GM18951 (cell line): ENCODE results near the gene SLC36A3.
A peak's percentile ranks its signal among the peaks of the same experiment; 100 is the strongest.
"Not testable (repeated sequence)": the region's sequence is repeated elsewhere in the genome, so short reads cannot be mapped to it uniquely, and the experiment has no call there.

Experiments used
- POLR2A ChIP-seq: IDR thresholded peaks from 4 replicates; pipeline ENCODE4 v1.6.1; 2011; ENCODE audit warnings: mild to moderate bottlenecking; ENCODE audit not compliant: insufficient read length, insufficient read depth; ENCODE audit errors: extremely low read depth
- in situ Hi-C: fragments of 300-500 bp; cut with MboI; formaldehyde crosslinking; loops from one replicate; pipeline ENCODE4 v1.12.0; 2022; ENCODE audit warnings: low sequenced_read_pairs, mixed read lengths, inconsistent platforms; ENCODE audit not compliant: unreplicated experiment

Gene SLC36A3

DNA sequence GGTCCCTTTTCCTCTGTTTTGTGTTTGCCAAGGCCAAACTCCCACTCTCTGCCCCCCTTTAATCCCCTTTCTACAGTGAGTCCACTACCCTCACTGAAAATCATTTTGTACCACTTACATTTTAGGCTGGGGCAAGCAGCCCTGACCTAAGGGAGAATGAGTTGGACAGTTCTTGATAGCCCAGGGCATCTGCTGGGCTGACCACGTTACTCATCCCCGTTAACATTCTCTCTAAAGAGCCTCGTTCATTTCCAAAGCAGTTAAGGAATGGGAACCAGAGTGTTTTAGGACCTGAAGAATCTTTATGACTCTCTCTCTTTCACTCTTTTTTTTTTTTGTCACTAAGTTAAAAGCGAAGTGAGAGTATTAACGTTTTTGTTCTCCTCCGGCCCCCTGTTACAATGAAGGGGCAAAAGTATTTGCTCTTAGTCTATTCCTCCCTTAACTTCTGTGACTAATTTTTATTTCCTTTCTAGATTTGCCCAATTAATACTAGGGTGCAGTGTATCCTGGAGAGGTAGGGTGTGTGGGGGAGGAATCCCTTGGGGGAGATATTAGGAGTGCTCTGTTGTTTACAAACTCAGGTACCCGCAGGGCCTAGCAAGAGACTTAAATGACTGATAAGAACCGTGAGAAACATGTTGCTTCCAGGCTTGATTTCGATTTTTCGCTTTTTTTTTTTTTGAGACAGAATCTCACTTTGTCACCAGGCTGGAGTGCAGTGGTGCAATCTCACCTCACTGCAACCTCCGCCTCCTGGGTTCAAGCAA lies 35.9 kb downstream of the SLC36A3 start:
- no peak for TF ChIP-seq POLR2A
- in situ Hi-C loops = no loop called here

DNA sequence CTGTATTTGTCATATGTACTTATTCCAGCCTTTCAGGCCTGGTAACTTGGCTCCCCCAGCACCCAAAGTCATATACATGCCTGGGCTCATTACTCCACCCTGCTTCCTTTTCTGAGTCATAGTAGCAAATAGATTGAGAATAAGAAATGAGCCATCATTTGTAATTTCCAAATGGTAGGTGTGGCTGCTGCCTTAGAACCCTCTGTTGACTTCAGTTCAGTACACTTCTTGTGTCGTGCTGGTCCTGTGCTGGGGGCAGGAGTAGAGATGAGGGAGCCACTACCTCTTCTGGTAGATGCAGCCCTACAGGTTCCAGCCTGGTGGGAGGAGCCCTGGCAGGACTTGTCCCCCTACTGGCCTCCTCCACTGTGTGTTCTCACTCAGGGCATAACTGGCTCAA lies 39.5 kb downstream of the SLC36A3 start:
- in situ Hi-C loops = no loop called here
- TF ChIP-seq POLR2A = no peak

DNA sequence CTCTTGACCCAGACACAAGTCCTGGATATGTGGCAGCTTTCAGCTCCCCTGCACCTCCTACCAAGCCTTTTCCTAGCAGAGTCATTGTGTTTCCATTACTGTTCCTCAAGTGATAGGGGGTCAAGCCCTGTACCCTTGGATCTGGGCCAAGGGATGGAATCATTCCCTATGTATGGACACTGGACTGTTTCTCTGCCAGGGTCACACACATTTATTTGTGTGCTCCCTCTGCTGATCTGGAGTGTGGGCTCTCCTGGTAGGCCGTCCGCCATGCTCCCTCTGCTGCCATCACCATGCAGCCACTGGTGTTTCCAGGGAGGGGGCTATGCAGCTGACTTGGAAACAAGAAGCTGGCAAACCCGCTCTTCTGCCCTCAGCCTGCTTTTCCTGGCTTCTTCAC lies 41.0 kb downstream of the SLC36A3 start:
- in situ Hi-C loops = no loop called here
- no peak for TF ChIP-seq POLR2A

DNA sequence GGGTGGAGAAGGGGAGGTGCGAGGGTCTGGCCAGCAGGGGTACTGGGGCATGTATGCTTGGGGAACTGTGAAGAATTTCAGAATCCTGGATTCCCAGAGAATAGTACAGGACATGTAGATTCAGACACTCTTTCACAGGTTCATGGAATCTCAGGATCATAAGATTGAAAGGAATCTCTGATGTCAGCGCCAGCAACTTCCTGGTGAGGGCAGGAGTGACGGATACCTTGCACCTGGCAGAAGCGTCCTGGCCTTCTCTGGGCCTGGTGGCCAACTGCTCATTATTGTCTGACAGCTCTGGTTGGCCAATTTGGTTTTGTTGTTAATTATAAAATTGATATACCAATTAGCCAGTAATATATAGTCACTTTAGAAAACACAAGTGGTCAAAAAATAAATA lies 43.6 kb downstream of the SLC36A3 start:
- no peak for TF ChIP-seq POLR2A
- in situ Hi-C loops = no loop called here

DNA sequence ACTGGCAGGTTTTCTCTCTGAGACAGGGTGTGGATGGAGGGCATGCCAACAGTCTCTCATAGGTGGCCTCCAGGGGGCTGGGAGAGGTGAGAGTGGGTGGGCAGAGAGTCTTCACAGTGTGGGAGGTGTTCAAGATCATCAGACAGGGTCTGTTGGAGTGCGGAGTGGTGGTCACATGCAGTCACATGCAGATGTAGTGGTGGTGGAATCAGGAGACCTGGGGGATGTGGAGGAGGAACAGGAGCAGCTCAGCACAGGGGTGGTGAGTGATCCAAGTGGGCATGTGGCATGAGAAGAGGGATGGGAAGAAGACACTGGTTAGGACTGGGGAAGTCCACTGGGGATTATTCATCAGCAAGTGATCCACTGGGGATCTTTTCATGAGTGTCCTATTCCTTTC lies 44.8 kb downstream of the SLC36A3 start:
- in situ Hi-C loops = no loop called here
- no peak for TF ChIP-seq POLR2A

DNA sequence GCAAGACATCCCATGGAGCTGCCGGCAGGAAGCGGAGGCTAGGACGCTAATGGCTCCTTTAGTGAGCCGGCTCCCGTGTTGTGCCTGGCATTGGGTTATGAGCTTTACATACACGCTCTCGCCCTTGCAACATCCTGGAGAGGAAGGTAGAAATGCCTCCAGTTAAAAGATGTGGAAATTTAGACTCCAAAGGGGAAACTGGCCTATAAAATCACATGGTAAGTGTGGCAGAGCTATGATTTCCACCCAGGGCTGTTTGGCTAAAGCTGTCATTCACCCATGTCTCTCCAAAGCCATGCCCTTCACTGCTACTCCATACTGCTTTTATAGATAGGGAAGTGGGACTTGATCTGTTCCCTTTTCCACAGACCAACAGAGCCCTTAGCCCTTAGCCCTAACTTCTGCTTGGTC lies 45.4 kb downstream of the SLC36A3 start:
- no peak for TF ChIP-seq POLR2A
- in situ Hi-C loops = no loop called here

DNA sequence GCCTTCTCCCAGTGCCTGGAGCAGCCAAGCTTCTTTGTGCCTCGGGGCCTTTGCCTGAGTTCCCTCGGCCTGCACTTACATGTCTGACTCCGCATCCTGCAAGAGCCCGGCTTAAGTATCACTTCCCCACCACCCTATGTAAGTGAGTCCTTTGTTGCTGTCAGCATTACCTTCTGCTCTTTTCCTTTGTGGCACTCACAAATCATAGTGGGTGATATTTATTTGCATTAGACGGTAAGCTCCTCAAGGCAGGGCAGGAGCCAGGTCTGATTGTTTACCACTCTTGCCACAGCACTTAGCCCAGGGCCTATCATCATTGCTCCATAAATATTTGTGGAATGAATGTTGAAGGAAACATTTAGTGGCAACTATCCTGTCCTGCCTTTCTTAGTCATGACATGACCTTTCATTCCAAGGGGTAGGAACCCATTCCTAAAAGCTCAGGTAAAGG lies 45.8 kb downstream of the SLC36A3 start:
- in situ Hi-C loops = no loop called here
- TF ChIP-seq POLR2A = no peak

DNA sequence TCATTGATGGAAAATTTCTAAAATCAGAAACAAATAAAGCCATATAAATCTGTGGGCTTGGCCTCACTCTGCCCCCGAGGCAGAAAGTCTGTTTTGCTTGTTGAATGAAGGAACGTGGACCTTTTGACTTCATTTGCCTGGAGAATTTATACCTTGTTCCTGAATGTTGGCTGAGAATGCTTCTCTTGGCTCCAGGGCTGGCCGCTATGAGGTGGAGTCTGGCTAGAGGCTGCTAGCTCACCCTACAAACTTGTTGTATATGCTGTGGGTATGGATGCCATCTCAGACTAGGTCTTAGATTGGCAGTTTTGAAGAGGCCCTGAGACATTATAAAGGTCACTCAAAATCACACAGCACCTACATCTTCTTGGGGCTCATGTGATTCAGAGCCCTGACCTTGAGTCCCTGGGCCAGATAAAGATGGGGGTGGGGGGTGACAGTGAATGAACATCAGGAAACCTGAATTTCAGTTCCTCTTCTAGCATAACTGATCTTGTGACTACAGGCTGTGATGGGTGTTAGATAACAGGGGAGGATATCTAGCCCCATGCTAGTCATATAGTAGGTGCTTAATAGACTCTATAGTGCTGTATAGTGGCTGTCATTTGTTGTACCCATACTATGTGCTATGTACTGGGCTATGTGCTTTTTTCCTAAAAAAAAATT lies 47.8 kb downstream of the SLC36A3 start:
- TF ChIP-seq POLR2A = peak; percentile 37
- in situ Hi-C loops = no loop called here

DNA sequence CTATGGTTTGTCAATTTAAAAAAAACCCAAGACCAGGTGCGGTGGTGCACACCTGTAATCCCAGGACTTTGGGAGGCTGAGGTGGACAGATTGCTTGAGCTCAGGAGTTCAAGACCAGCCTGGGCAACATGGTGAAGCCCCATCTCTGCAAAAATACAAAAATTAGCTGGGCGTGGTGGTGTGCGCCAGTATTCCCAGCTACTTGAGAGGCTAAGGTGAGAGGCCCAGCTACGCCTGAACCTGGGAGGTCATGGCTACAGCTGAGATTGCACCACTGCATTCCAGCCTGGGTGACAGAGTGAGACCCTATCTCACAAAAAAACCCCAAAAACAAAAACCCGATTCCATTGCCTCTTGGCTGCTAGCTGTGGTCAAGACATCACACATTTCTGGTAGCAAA lies 48.6 kb downstream of the SLC36A3 start:
- in situ Hi-C loops = not testable (repeated sequence)

DNA sequence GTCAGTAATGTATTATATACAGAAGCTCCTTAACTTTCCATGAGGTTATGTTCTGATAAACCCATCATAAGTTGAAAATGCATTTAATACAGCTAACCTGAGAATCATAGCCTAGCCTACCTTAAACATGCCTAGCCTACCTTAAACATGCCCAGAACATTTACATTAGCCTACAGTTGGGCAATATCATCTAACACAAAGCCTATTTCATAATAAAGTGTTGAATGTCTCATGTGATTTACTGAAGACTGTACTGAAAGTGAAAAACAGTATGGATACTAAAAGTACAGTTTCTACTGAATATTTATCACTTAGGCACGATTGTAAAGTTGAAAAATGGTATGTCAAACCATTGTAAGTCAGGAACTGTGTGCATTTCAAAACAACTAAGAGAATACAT lies 49.0 kb downstream of the SLC36A3 start:
- in situ Hi-C loops = no loop called here
- TF ChIP-seq POLR2A = no peak

DNA sequence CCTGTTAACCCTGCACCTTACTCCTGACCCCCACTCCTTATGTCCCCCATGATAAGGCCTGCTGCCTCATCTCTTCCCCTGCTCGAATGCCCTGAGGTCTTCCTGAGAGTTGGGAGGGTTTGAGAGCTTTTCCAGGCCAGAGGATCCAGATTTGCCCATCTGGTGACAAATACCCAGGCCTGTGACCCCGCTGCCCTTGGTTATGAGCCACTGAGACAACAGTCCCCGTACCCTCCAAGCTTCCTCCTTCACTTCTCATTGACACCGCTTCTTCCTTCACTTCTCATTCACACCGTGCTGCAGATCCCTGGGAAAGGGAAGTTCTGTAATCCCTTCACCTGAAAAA lies 50.0 kb downstream of the SLC36A3 start:
- TF ChIP-seq POLR2A = no peak
- in situ Hi-C loops = no loop called here

DNA sequence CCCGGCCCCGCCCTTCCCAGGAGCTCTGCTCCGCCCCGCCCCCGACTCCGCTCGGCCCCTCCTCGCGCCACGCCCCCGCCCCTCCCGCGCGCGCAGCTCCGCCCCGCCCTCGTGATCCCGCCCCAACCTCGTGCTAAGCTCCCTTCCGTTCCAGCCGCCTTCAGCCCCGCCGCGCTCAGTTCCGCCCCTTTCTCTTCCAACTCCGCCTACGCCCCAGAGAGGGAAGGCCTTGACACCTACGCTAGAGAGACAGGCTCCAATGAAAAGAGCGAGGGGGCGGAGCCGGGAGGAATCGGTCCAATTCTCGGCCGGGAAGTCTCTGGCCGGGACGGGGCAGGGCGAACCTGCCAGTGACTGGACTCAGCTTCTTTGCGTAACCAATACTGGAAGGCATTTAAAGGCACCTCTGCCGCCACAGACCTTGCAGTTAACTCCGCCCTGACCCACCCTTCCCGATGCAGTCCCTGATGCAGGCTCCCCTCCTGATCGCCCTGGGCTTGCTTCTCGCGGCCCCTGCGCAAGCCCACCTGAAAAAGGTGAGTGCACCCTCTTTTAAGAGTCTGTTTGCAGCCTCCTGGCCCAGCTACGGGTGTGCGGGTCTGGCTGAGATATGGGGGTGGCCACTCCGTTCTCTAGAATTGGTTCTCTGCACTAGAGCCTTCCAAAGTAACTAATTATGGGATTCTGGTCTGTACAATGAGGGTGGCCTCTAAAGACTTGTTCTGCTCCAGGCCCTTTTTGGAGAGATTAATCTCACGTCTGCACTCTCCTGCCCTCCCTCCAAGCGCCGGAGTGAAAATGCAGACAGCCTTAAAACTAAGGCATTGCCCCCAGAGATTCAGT lies 50.6 kb downstream of the SLC36A3 start, which contains the start of gene GM2A:
Gene GM2A (plus strand): TSS at position 424 of the 843 bp plus-strand sequence. CDS start 32 bp downstream, at position 456.
- in situ Hi-C loops = no loop called here
- TF ChIP-seq POLR2A = peak; percentile 93

DNA sequence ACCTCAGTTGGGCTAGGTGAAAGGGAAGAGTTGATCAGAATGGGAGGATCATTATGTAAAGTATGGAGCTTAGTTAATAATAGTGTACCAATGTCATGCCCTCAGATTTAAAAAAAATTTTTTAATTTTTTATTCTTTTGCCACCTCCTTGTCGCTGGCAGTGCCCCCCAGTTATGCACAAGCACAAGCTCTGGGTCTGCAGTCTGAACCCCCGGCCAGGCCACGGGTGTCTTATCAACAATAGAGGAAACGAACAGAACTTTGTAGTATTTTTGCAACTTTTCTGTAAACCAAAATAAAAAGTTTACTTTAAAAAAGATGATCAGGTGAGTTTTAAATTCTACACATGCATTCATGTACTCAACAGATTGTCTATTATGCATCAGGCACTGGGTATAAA lies 51.9 kb downstream of the SLC36A3 start:
- in situ Hi-C loops = no loop called here
- TF ChIP-seq POLR2A = no peak
